ENCODE measurements around the gene MECR. TPM values are rescaled to one million over a fixed set of nuclear protein-coding genes. Genes with fewer than 3 reads are reported as not detected.

MECR gene
- total RNA-seq, 1 experiment from 2014 or later = 42.9 TPM

DNA sequence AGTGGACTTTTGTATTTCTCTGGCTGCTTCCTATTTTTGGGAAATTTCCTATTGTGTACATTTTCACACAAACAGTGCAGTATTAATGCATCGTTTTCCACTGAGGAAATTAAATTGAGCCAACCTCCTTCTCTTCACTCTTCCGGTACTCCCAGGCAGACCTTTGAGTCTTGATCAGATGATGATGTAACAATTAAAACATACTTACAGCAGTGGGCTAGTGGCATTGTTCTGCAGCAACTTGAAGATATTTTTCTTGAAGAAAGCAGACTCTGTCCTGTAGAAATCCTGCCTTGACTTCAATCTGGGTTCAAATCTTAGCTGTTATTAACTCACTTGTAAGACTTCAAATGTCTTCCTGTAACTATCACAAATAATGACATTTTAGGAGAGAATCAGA lies 88.0 kb downstream of the MECR start:
- Histone ChIP-seq H3K4me2 (ENCODE audit: low read length) (no peak overlapping the region), H3K27ac (ENCODE audit: low read depth, low read length) (no peak overlapping the region), H3K4me3 (replicated peaks in 1 of 2; ENCODE audit: low read depth in 1 of 2, low read length in 2 of 2) (no peak overlapping the region), H2AFZ (ENCODE audit: low read depth, low read length, poor library complexity, severe bottlenecking) (no peak overlapping the region), H3K9me2 (ENCODE audit: insufficient read depth) (no peaks in the 10 kb centered on the region), H3K36me3 (ENCODE audit: control insufficient read depth in 1 of 2, insufficient read depth in 2 of 2, low read length in 2 of 2) (peaks cover 15 to 21% of the 10 kb centered on the region in 2 experiments; a peak in 3 of 4 replicates), H3K9me3 (ENCODE audit: control insufficient read depth in 1 of 2, insufficient read depth in 1 of 2, low read depth in 1 of 2, low read length in 2 of 2) (no peaks in the 10 kb centered on the region), H3K27me3 (ENCODE audit: insufficient read depth, low read length) (no peaks in the 10 kb centered on the region), H3K79me2 (ENCODE audit: insufficient read depth, low read length) (no peaks in the 10 kb centered on the region), H3K4me1 (ENCODE audit: control insufficient read depth in 1 of 2, insufficient read depth in 2 of 2, low read length in 2 of 2) (peaks cover 0 to 7% of the 10 kb centered on the region in 2 experiments; a peak in 1 of 4 replicates), H3K9ac (ENCODE audit: low read length) (no peak overlapping the region), H4K20me1 (ENCODE audit: insufficient read depth) (no peaks in the 10 kb centered on the region)
- TF ChIP-seq ELF1 (IDR thresholded peaks at IDR 0.05; ENCODE audit: borderline replicate concordance, low read depth) (no peak), RAD21 (IDR thresholded peaks at IDR 0.05; ENCODE audit: low read depth) (no peak), TCF7L2 (IDR thresholded peaks at IDR 0.05; ENCODE audit: borderline replicate concordance, extremely low read depth, insufficient read depth, insufficient read length) (no peak), EZH2 (IDR thresholded peaks at IDR 0.05) (no peak), SIN3A (IDR thresholded peaks at IDR 0.05; ENCODE audit: low read depth) (no peak), POLR2A (IDR thresholded peaks at IDR 0.05; ENCODE audit: borderline replicate concordance, extremely low read depth, insufficient read depth, insufficient read length) (no peak), CEBPB (IDR thresholded peaks at IDR 0.05; ENCODE audit: low read depth) (no peak), SP1 (IDR thresholded peaks at IDR 0.05; ENCODE audit: low read depth) (no peak), CBX3 (IDR thresholded peaks at IDR 0.05; ENCODE audit: low read depth) (no peak), POLR2AphosphoS5 (IDR thresholded peaks at IDR 0.05; ENCODE audit: low read depth, low read length) (no peak), ZNF274 (IDR thresholded peaks at IDR 0.05; ENCODE audit: low read depth, low read length) (no peak), ZFX (IDR thresholded peaks at IDR 0.05) (no peak), FOSL1 (IDR thresholded peaks at IDR 0.05; ENCODE audit: low read depth) (no peak)
- TF ChIP-seq, protein P1, sequence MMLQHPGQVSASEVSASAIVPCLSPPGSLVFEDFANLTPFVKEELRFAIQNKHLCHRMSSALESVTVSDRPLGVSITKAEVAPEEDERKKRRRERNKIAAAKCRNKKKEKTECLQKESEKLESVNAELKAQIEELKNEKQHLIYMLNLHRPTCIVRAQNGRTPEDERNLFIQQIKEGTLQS (IDR thresholded peaks at IDR 0.05) = no peak
- TF ChIP-seq, protein P2, sequence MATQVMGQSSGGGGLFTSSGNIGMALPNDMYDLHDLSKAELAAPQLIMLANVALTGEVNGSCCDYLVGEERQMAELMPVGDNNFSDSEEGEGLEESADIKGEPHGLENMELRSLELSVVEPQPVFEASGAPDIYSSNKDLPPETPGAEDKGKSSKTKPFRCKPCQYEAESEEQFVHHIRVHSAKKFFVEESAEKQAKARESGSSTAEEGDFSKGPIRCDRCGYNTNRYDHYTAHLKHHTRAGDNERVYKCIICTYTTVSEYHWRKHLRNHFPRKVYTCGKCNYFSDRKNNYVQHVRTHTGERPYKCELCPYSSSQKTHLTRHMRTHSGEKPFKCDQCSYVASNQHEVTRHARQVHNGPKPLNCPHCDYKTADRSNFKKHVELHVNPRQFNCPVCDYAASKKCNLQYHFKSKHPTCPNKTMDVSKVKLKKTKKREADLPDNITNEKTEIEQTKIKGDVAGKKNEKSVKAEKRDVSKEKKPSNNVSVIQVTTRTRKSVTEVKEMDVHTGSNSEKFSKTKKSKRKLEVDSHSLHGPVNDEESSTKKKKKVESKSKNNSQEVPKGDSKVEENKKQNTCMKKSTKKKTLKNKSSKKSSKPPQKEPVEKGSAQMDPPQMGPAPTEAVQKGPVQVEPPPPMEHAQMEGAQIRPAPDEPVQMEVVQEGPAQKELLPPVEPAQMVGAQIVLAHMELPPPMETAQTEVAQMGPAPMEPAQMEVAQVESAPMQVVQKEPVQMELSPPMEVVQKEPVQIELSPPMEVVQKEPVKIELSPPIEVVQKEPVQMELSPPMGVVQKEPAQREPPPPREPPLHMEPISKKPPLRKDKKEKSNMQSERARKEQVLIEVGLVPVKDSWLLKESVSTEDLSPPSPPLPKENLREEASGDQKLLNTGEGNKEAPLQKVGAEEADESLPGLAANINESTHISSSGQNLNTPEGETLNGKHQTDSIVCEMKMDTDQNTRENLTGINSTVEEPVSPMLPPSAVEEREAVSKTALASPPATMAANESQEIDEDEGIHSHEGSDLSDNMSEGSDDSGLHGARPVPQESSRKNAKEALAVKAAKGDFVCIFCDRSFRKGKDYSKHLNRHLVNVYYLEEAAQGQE (IDR thresholded peaks at IDR 0.05; ENCODE audit: low read depth) = no peak
- TF ChIP-seq, protein P3, sequence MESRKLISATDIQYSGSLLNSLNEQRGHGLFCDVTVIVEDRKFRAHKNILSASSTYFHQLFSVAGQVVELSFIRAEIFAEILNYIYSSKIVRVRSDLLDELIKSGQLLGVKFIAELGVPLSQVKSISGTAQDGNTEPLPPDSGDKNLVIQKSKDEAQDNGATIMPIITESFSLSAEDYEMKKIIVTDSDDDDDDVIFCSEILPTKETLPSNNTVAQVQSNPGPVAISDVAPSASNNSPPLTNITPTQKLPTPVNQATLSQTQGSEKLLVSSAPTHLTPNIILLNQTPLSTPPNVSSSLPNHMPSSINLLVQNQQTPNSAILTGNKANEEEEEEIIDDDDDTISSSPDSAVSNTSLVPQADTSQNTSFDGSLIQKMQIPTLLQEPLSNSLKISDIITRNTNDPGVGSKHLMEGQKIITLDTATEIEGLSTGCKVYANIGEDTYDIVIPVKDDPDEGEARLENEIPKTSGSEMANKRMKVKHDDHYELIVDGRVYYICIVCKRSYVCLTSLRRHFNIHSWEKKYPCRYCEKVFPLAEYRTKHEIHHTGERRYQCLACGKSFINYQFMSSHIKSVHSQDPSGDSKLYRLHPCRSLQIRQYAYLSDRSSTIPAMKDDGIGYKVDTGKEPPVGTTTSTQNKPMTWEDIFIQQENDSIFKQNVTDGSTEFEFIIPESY (IDR thresholded peaks at IDR 0.05; ENCODE audit: extremely low read depth, insufficient replicate concordance, low read length) = no peak
- TF ChIP-seq, protein P4, sequence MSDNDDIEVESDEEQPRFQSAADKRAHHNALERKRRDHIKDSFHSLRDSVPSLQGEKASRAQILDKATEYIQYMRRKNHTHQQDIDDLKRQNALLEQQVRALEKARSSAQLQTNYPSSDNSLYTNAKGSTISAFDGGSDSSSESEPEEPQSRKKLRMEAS (IDR thresholded peaks at IDR 0.05) = no peak
- TF ChIP-seq, protein P5, sequence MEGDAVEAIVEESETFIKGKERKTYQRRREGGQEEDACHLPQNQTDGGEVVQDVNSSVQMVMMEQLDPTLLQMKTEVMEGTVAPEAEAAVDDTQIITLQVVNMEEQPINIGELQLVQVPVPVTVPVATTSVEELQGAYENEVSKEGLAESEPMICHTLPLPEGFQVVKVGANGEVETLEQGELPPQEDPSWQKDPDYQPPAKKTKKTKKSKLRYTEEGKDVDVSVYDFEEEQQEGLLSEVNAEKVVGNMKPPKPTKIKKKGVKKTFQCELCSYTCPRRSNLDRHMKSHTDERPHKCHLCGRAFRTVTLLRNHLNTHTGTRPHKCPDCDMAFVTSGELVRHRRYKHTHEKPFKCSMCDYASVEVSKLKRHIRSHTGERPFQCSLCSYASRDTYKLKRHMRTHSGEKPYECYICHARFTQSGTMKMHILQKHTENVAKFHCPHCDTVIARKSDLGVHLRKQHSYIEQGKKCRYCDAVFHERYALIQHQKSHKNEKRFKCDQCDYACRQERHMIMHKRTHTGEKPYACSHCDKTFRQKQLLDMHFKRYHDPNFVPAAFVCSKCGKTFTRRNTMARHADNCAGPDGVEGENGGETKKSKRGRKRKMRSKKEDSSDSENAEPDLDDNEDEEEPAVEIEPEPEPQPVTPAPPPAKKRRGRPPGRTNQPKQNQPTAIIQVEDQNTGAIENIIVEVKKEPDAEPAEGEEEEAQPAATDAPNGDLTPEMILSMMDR (IDR thresholded peaks at IDR 0.05 in 2 of 3, conservative IDR thresholded peaks at IDR 0.05 in 1 of 3; ENCODE audit: borderline replicate concordance in 1 of 3, insufficient read depth in 1 of 3, low read depth in 2 of 3, low read length in 2 of 3) = no peak
- DNase-seq (ENCODE audit: low read depth, low spot score) = no peak
- POLR2A ChIA-PET = no interaction called here
- CTCF ChIA-PET = no interaction called here
- TSS peak; percentile 34 for BruUV-seq (replicated peaks)
- RAD21 ChIA-PET (ENCODE audit: low non-redundant PET in 1 of 2, low total read pairs in 2 of 2, uncharacterized antibody in 2 of 2, unreplicated experiment in 2 of 2) = no interaction called here
- intact Hi-C loops (cut with micrococcal nuclease) = no loop called here
- no peak for ATAC-seq
